ENCODE measurements around the gene CEP20.

CEP20 gene

DNA sequence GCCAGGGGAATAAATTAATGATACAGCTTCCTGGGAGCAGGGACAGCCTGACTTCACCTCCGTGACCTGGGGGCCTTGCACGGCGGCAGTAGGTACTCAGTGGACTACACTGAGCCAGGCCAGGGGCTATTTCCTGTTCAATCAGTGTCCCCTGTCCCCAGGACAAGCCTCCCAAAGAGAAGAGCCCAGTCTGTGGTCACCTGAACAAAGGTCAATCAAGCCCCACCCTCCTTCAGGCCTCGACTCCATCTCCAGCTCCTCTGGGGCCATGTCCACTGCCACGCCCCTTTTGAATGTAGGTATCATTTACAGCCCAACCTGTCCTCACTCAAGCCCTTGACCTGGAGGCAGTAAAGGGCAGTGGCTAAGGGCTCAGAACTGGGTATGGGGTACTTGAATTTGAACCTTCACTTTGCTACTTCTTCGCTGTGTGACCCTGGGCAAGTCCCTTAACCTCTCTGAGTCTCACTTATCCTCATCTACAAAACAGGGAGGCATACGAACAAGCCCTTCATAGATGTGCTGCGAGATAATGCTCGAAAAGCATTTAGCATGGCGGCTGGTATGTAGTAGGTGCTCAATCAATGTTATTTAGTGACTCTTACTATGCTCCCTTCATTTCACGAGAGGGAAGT lies 60.6 kb downstream of the CEP20 start:
- DNase-seq, result no peak

DNA sequence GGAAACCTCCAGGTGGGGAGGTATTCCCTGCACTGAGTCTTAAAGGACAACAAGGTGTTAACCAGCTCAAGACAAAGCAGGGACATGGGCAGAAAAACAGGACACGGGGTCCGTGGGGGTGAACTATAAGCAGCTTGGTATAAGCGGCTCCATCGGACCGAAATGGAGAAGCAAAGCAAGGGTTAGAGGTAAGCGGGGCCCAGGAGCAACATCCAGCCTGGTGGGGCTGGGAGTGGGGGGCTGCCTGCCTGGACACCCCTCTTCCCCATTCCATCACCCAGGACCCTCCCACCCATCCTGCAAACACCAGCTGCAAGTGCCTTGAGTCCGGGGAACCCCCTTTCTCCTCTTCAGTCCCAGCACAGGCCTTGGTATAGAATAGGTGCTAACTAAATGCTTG lies 61.1 kb downstream of the CEP20 start:
- DNase-seq, result no peak

DNA sequence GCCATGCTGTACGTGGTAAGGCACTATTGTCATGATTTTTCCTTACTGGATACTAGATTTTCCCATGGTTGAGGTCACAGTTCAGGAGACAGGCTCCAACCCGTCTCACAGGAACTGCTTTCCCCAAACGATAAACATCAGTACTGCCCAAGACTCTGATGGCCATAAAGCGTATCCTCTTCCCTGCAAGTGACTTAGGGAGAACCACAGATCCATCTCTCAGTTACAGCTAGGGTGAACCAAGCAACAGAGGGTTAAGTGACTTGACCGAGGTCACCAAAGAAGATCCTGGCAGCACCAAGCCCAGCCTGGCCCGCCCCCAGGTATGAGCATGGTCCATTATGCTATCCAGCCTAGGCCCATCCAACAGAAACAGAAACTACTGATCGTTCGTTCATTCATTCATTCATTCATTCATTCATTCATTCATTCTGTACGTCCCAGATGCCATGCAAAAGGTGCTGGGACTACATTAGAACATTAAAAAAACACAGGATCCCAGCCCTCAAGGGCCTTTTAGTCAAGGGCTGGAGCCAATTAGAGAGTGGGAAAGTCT lies 62.6 kb downstream of the CEP20 start:
- DNase-seq, result no peak

DNA sequence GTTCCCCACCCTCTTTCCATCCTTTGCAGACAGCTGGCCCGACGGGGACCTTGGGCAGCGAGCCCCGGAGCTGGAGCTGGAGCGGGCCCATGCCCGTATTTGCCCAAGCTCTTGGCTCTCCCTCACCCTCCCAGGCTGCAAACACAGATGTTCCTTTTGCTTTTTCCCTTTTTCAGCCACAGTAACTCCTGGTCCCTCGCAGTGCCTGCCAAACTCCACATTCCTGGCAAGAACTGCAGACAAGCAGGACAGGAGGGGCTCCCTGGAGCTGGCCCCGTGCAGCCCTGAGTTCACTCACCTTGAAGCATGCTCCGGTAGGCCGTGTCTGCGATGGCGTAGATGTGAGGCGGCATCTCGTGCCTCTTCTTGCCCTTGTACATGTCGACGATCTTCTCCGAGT lies 65.4 kb downstream of the CEP20 start:
- no peak for DNase-seq

DNA sequence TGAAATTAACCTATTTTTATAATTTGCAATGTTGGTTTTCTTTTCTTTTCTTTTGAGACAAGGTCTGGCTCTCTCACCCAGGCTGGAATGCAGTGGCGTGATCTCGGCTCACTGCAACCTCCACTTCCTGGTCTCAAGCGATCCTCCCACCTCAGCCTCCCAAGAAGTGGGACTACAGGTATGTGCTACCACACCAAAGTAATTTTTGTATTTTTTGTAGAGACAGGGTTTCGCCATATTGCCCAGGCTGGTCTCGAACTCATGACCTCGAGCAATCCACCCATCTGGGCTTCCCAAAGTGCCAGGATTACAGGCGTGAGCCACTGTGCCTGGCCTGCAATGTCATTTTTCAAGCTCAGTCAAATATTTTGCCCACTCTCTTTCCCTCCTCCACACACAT lies 67.6 kb downstream of the CEP20 start:
- DNase-seq, result no peak

DNA sequence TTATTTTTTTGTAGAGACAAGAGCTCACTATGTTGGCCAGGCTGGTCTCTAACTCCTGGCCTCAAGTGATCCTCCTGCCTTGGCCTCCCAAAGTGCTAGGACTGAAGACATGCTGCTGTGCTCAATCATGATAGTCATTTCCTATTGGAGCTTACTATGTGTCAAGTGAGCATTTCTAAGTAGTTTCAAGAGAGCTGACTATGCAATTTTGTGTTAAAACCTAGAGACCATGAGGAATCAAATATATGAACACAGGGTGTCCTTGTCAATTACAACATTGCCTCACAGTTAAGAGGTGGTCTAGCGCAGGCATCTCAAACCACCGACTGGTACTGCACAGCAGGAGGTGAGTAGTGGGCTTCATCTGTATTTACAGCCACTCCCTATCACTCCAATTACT lies 69.4 kb downstream of the CEP20 start:
- DNase-seq, result no peak

DNA sequence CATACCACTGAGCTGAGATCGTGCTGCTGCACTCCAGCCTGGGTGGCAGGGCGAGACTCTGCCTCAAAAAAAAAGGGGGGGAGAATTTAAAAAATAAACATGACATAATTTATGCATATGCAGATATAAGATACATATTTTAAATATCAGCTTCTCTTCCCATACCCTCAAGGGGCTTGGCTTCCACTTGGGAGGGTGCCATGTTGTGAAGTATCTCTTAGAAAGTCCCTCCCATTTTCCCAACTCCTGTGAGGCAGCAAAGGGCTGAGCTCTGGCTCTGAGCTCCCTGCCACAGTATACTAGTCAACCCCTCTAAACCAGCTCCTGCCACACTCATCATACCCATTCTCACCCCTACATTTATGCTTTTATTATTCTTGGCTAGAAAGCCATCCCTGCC lies 71.0 kb downstream of the CEP20 start:
- no peak for DNase-seq

DNA sequence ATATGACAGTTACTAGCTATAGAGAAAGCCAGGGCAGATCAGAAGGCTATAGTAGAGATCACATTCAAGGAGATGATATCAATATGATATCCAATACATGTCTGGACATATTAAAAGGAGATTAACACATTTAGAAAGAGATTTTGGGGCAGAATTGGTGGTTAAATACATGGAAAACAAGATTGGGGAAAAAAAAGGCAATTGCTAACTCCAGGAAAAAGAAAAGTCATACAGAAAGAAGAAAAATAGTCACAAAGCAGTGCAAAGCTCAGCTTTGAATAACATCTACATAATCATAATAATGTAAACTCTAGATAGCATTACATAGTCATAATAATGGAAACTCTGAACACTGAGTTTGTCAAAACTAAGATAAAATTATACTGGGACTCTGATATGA lies 72.2 kb downstream of the CEP20 start:
- DNase-seq, result no peak

All from CD4-positive, alpha-beta T cell treated with Interleukin-10 for 1 hour (primary cell).